HG03378 (cell line): Measurements from ENCODE around the gene KRTAP6-1.

ENCODE experiments used
- ATAC-seq: cut with Tn5 transposase; IDR thresholded peaks from one replicate; pipeline ENCODE4 v1.9.1; 2021; ENCODE audit warnings: mild to moderate bottlenecking, moderate library complexity; ENCODE audit not compliant: unreplicated experiment

Gene KRTAP6-1

DNA sequence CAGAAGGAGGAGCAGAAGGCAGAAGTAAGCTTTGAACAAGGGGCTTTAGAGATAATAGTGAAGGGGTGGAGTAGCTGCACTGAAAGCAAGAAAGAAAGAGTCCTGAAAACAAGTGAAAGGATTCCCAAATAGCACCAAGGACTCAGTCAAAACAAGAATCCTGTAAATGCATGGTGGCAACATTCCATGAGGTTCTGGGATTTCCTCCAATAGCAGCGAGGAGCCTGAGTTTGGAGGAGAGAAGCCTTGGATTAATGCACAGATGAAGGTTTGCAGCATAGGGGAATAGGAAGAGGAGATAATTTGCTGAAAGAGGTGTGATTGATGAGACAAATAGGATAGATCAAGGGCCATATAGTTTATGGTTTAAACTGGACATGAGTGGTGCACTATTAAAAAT is 34.4 kb downstream of the KRTAP6-1 start:
- no peak for ATAC-seq

DNA sequence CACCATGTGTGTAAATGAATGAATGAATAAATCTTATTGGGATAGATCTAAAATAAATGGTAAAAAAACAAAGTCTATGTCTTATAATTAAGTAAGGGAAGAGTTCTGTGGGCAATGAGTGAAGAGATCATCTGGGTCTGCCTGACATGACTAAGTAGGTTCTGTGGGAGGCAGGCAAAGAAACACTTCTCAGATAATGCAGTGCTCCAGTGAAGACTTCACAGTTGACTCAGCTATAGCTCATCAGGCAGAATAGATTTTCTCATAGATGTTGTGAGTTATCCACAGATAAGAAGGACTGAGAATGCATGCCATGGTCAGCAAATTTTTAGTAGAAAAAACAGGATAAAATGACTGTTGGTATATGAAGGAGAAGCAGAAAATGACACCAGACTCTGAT is 36.0 kb downstream of the KRTAP6-1 start:
- no peak for ATAC-seq

DNA sequence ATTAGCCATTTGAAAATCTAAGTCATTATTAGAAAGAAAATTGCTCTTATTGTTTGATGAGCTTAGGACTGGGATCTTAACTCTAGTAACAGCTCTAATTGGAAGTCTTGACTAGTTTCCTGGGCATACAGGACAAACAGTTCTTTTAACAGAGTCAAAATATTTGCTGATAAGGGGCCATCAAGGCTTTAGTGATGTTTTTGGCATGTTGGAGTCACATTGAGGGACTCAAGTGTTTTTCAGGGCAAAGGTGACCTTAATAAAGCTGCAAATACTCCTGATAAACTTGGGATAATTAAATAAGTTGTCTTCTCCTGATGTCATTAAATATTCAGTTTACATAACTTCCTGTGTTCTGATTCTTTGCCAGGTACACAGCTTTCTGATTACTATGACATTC is 46.1 kb downstream of the KRTAP6-1 start:
- ATAC-seq = no peak

DNA sequence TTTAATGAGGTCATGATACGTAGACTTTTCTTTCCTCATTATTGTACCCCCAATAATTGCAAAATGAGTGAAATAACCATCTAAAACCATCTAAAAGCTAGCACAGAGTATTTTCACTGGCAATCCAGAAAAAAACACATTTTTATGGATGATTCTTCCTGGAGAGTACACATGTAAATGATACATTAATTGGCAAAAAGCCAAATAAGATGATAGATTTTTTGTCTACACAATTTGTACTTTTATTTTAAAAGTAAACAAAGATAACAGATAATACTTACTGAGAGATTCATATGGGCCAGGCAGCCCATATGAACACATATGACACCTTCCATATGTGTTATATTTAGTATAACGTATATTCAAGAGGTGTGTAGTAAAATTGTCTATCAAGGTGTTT is 50.1 kb downstream of the KRTAP6-1 start:
- no peak for ATAC-seq
